Activated naive CD4-positive, alpha-beta T cell treated with anti-CD3 and anti-CD28 coated beads, Interleukin-2, amount 50 U/mL, for 16 hours (primary cell): ENCODE measurements around the gene DNAJC5G.
"Not testable (repeated sequence)": the region's sequence is repeated elsewhere in the genome, so short reads cannot be mapped to it uniquely, and the experiment has no call there.

Source experiments
- DNase-seq: peaks from one replicate; pipeline ENCODE4 v3.0.0-alpha.2; 2020

The DNAJC5G gene

DNA sequence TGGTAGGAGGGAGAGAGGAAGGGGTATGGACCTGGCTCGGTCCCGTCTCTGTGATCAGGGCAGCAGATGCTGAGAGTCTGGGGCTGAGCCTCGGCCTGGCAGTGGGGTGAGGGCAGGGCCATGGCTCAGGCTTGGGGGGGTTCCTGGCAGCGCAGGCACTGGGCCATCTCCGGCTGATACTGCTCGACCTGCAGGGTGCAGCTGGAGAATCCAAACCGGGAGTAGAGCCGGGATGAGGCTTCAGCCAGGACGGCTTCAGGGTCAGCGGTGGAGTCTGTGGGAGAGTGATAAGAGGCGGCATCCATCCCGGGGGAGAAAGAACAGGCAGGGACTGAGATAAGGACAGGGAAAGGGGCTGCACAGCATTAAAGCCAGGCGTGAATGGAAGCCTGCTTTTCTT is 20.0 kb upstream of the DNAJC5G start:
- no peak for DNase-seq

DNA sequence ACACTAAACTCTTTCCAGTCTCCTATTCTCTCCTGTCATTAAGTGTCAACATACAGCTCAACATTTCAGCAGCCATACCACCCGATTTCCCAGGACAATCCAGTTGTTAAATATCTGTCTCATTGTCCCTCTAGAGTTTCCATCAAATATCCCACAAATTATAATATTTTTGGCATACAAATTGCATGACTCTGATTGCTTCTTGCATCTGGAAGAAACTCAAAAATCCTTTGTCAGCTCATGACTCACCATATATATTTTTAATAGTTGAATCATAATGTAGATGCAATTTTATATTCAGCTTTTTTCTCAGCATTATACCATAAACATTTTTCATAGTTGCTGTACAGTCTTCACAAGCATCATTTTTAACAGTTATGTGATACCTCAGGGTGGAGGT is 19.6 kb upstream of the DNAJC5G start:
- DNase-seq, result no peak

DNA sequence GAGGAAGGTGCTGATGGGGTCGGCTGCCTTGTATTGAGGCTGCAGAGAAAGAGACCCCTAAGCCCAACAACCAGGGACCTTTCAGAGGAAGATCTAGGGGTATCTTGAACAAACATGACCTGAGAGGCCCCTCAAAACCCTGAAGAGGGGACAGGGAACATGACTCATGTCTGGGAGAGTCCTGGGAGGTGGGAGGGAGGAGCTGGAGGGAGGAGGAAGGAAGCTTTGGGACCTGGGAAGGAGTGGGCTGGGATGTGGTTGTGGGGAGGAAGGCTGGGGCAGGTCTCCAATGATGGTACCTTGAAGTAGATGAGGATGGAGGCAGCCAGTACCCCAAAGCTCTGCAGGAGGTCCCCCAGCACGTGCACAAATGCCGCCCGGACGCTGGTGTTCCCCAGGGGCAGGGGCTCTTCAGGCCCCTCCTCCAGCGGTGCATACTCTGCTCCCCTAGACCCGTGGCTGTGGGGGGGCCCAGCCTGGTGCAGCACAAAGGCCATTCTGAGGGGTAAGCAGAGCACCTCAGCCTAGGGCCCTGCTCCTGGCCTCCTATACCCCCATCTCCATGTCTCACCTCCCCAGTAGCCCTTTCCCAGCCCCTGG is 18.3 kb upstream of the DNAJC5G start:
- DNase-seq, result no peak

DNA sequence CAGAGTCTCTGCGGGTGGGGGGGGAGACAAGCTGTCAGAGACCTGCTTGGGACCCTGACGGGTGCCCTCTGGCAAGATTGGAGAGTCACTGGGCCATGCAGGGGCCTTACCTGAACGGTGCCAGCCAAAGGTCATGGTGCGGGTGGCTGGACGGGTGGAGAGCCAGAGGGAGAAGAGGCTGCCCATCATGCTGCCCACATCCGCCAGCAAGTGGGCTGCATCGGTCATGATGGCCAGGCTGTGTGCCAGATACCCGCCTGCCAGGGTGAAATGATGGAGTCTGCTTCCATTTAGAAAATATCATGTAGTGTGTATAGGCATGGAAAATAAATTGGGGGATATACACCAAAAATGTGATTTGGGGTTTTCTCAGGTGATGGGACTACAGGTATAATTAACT is 17.2 kb upstream of the DNAJC5G start:
- no peak for DNase-seq

DNA sequence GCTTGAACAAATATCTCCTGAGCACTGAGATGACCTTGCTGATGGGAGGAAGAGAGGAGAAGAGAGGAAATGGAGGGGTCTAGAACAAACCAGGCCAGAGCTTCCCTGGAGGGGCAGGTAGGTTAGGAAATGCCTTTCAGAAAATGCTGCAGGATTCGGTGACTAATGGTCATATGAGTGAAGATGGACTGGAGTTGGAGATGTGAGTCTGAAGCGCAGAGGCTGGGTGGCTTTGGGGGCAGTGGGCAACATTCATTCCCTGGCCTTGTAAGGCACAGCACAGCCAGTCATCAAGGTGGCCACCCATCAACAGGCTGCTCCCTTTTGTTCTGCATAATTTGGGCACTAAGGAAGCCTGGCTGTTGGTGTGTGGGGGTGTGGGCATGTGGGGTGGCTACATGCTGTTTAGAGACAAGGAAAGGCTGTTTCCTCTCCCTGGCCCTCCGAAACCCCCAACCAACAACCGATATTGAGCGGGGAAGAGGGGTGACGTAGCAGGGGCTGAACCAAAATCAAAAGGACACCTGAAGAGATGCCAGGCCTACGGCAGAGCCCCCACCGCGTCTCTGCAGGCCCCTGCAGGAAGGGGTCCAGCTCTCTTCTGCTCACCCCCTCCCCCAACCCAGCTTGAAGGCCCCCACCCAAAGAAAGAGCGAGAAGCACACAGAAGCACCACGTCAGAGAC is 13.8 kb upstream of the DNAJC5G start:
- DNase-seq, result no peak

DNA sequence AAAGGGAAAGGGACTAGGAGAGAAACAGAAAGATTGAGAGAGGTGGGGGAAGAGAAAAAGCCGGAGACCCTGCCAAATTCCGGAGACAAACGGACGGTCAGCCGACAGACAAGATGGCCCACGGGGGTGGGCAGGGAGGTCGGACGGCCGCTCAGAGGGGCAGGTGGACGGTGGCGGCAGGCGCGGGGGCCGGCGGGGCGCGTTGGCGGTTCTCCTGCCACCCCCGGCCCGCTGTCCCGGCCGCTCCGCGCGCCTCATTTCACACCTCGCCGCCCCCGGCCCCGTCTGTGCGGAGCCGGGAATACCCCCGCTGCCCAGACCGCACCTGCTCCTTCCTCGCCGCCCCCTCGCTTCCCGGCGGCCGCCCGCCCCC is 13.3 kb upstream of the DNAJC5G start:
- DNase-seq, result no peak

DNA sequence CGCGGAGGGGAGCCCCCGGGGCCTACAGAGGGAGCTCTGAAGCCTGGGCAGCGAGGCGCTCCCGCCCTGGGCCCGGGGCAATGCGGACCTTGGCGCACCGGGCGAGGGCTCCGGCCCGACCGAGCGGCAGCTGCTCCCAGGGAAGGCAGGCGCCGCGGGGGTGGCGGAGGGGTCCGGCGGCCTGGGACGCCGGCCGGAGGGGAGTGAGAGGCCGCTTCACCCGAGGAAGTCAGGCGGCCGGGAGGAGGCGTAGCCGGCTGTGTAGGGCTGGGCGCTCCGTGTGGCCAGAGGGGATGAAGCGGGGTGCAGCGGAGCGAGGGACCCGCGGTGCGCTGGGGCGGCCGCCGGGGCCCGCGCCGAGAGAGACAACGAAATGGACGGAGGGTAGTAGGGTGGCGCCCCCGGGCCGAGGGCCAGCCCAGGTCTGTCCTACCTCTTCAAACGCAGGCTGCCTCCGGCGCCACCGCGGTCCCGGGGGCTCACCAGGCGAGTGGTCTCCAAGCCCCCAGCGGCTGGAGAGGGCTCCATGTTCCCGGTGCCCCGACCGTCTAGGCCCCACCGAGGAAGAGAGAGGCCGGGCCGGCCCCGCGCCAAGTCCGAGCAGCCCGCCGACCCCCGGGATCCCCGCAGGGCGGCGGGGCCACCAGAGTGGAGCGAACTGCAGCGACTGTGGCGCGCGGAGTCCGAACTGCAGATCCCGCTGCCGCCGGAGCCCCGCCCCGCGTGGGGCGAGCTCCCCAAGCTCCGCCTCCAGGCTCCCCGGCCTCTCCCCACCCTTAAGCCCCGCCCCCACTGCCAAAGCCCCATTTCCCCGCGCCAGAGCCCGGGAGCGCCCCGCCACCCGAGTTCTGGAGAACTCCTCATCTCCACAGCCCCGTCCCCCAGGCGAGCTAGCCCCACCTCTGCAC is 12.6 kb upstream of the DNAJC5G start, which contains the start of gene SLC30A3:
TSS of gene SLC30A3 (minus strand) at position 669 of the 908 bp plus-strand sequence. CDS start at position 528, 141 bp downstream.
- DNase-seq, result peak; percentile 71

DNA sequence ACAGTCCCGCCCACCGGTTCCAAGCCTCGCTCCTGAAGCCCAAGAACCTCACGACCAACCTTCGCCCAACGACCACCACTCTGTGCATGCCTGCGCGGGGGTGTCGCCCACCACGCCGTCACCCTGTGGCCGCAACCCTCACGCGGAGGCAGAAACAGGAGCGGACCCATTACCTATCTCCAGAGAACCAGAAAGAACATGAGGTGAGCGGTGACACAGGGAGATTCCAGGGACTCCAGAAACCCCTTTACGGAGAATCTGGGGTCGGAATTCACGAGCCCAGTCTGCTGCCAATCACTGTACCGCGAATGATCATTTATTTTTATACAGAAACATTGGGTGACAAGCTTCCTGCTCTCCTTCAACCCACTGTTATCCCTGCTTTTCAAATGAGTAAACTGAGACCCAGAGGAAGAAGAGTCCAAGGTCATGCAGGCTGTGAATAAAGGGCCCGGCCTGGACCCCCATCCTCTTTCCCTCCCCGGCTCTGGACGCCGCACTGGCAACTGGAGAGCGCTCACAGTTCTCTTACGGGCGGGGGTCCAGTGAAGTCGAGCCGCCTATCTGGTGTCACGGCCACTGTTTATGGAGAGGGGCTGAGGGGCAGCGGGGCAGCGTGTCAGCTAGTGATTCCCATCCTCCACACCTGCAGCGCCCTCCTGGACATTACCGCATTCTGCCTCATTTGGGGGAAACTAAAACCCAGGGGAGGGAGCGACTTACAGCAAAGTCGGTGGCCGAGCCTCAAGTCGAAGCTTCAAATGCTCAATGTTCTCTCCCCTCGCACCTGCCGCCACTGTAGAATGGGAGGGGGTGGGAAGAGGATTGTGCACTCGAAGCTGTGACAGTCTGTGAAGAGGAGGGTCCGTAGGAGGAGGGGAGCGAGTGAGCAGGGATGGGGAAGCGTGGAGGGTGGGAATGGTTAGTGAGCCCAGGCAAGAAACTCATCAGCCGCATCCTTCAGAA is 11.7 kb upstream of the DNAJC5G start:
- DNase-seq, result no peak

DNA sequence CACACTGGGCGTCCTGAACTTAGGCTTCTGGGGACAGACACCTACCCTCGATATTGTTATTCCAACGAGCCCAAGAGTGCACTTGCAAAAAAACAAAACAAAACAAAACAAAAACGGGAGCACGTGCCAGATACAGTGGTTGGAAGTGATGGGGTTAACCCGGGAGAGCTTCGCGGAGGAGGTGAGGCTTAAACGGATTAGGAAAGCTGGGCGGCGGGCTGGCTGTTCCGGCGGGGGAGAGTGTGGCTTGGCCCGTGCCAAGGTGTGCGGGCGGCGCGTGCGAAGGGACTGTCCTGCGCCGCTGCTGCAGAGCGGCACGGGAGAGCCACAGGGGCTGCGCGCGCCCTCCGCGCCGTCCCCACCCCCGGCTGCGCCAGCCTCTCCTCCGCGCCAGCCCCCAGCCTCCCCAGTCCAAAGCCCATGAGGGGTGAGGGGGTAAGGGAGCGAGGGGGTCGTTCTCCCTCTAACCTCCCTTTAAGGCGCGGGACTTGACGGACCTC is 10.9 kb upstream of the DNAJC5G start:
- DNase-seq, result peak; percentile 36

DNA sequence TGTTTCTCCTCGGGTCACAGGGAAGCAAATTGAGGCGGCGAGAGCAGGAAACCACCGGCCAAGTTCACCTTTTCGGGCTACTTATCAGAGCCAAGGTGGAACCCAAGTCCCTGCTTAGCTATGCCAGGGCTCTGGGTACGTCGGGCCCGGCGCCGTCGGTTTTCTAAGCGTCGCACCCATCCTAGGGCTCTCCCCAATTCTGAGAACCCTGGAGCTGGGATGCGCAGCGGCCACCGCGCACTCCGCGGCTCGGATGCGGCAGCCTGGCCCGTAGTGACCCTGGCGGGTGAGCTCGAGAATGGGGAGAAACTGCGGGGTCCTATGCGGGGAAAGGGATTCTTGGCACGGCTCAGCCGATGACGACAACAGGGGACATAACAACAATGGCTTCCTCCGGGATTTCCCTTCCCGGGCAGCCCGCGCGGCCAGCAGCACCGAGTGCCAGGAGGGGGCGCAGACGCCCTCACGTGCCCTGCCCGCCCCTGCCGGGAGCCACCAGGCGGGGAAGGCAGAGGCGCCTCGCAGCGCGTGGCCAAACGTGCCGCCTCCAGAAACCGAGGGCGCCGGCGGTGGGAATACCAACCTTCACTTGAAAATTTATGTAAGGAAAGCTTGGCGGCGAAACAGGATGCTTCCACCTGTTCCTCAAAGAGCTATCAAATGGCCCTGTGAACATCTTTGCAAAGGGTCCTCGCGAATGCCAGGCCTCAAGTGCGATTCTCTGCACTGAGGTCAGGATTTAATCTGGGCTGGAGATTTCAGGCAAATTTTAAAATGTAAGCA is 10.3 kb upstream of the DNAJC5G start:
- peak; percentile 67 for DNase-seq

DNA sequence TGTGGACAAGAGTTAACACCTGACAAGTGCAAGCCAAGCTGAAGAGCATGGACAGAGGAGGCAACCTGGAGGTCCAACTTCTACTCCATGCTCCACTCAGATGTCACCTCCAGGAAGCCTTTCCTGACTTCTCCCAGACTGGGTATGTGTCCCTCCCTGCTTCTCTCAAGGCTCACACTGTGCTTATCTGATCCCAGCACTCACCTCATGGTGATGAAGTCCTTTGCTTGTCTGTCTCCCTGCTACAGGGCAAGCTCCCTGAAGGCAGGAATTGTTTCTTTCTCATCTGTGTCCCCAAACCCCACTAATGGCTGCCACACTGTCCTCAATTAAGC is 9.7 kb upstream of the DNAJC5G start:
- DNase-seq, result no peak

DNA sequence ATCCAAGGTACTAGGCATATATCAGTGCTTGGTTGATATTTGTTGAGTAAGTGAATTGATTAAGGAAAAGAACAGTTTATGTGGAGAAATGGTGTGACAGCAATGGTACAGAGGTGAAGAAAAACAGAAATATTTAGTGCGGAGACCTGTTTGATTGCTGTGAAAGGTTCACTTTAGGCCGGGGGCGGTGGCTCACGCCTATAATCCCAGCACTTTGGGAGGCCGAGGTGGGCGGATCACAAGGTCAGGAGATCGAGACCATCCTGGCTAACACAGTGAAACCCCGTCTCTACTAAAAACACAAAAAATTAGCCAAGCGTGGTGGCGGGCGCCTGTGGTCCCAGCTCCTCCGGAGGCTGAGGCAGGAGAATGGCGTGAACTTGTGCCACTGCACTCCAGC is 6.9 kb upstream of the DNAJC5G start:
- not testable (repeated sequence) for DNase-seq

DNA sequence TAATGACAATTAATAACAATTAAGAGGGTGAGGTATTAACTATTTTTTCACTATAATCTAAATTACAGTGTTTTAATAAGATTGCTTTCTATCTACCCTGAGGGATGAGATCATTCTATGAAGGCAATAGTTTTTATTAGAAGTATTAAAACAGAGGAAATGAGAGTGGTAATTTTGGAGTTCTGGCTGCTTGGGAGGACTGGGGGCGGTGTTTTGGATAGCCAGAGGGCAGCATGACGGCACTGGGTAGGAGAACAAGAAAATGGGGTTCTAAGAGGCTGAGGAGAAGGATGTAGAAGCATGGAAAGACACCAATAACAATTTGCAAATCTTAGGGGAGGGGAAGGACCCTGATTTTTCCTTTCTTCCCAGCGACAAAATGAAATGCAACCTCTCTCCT is 5.1 kb upstream of the DNAJC5G start:
- DNase-seq, result no peak

DNA sequence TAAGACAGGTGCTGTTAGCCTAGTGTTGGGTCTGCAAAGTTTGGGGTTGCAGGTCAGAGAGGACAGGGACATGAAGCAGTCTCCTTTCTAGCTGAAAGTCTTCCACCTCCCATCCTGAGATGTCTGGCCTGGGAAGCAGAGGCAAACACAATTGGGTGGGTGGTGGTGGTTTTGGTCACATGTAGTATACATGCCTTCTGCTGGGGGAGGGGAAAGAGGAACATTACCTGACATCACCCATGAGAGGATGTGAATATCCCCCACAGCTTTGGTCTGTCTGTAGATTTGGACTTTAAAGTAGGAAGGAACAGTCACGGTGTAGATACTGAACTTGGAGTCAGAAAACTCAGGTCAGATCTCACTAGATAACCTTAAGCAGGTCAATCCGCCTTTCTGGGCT is 4.6 kb upstream of the DNAJC5G start:
- no peak for DNase-seq

DNA sequence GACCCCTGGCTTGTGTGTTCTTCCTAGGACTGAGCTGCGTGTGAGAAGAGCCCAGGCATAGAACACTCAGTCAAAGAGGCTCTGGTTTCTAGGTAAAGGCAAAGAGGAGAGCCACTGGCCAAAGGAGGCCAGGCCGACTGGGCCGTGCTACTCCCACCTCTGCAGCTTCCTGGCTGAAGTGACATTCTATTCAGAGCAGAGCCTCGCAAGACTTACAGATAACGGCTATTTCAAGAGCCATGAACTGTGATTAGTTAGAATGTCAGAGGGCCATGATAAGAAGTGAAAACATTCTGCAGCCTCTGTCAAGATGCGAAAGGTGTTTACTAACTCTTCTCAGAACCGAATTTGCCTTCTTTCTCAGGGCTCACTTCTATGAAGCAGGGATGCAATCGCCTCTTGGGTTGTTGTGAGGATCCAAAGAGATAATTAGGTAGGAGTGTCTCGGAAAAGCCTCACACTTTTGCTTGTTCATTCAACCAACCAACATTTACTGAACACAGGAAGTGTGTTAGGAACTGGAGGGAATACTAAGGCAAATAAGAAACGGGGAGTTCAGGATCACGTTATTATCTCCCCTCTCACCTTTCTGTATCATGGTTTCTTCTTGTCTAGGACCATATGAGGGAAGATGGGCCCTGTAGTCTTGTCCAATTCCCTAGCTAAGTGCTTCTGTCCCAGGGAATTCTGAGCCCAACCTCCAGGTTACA is 3.4 kb upstream of the DNAJC5G start:
- DNase-seq, result no peak

DNA sequence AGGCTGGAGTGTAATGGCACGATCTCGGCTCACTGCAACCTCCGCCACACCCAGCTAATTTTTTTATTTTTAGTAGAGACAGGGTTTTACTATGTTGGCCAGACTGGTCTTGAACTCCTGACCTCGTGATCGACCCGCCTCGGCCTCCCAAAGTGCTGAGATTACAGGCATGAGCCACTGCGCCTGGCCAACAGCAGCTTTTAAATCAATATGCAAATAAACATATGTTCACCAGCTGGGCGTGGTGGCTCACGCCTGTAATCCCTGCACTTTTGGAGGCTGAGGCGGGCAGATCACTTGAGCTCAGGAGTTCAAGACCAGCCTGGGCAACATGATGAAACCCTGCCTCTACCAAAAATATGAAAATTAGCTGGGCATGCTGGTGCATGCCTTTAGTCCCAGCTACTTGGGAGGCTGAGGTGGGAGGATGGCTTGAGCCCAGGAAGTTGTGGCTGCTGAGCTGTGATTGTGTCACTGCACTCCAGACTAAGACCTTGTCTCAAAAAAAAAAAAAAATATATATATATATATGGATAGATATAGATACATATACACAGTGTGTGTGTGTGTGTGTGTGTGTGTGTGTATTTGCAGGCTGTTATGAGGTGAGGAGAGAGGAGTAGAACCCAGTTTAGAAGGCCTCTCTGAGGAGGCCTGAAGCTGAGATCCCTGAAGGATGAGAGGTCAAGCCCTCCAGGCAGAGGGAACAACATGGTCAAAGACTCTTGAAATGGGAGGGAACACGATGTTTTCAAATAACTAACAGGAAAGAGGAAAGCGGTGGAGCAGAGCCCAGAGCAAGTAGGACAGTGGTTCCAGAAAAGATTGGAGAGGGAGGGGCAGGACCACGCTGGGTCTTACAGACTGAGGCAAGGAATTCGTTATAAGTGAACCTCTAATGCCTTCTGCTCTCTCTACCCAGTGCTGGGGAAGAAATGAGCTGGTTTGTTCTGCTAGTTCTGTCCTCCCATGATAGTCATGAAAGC is 2.4 kb upstream of the DNAJC5G start:
- not testable (repeated sequence) for DNase-seq

DNA sequence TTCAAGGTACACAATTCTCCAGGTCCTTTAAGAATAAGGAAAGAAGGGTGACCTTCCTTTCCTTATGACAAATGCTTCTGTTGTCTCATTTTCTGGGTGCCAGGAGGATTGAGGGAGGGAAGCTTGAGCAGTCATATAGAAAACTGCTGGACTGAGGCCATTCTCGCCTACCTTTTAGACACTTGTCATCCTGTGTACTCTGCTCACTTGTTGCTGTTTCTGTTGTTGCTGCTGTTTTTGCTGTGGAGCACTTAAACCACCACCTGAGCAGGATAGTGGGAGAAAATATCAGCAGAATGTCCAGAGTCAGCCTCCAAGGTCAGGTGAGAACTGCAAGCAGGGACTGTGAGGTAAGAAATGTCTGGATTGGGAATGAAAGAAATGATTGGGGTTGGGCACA is 2.8 kb downstream of the DNAJC5G start:
- DNase-seq, result no peak

DNA sequence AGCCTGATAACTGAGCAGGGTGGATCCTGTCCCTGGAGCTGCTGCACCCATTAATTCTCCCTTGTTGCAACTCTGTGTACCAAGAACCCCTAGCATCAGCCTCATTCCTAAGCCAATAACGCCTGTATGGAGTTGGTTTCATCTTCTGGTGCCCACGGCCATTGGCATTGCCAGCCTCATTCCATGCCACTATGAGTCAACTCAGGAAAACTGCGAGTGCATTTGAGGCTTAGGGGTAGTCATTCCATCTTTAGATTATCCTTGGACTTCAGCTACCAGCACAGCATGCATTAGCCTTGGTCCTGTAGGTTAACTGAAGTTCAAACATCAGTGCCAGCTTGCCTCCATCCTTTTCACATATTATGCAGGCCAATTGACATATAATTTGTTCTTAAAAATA is 5.6 kb downstream of the DNAJC5G start:
- no peak for DNase-seq

DNA sequence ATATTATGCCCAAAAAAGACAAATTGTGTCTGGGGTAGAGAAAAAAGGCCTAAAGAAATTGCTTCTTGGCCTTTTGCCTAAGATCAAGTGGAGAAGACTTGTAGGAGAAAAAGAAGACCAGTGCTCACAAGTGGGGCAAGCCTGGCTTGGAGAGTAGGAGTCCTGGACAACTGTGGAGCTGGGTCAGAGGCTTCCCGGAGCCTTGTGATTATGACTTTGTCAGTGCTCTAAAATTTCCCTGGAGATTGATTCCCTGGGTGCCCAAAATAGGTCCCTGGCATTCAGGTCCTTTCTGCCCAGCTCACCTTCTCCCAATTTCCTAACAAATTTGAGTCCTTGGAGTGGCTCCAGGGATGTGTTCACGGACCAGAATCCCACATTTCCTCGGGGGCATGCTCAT is 6.2 kb downstream of the DNAJC5G start:
- DNase-seq, result no peak
